Activated naive CD8-positive, alpha-beta T cell treated with anti-CD3 and anti-CD28 coated beads for 36 hours (primary cell): Measurements from ENCODE around the gene CCDC90B. TPM values are rescaled to one million over a fixed set of nuclear protein-coding genes. Genes with fewer than 3 reads are reported as not detected.
"Not testable (repeated sequence)": the region's sequence is repeated elsewhere in the genome, so short reads cannot be mapped to it uniquely, and the experiment has no call there.

Source experiments
- DNase-seq: peaks from one replicate; pipeline ENCODE4 v3.0.0; 2021
- H3K27ac Mint-ChIP-seq: one replicate; pipeline ENCODE4 v1.8.0; 2022; ENCODE audit warnings: mild to moderate bottlenecking, moderate library complexity, mixed read lengths
- H3K27me3 Mint-ChIP-seq: one replicate; pipeline ENCODE4 v1.8.0; 2022; ENCODE audit warnings: mild to moderate bottlenecking, mixed read lengths
- H3K36me3 Mint-ChIP-seq: one replicate; pipeline ENCODE4 v1.8.0; 2021; ENCODE audit warnings: mild to moderate bottlenecking, mixed read lengths
- H3K4me1 Mint-ChIP-seq: one replicate; pipeline ENCODE4 v1.8.0; 2021; ENCODE audit warnings: mixed read lengths
- H3K4me3 Mint-ChIP-seq: one replicate; pipeline ENCODE4 v1.8.0; 2022; ENCODE audit warnings: mild to moderate bottlenecking, moderate library complexity, mixed read lengths
- H3K9me3 Mint-ChIP-seq: one replicate; pipeline ENCODE4 v1.8.0; 2022; ENCODE audit warnings: mixed read lengths
- total RNA-seq, 2 experiments: library from RNA; stranded (reverse); gene quantifications; one replicate each; pipeline ENCODE4 v1.2.3, GENCODE V29; 2021

CCDC90B gene
- total RNA-seq, 2 experiments from 2014 or later, result 29.0 to 32.0 TPM

DNA sequence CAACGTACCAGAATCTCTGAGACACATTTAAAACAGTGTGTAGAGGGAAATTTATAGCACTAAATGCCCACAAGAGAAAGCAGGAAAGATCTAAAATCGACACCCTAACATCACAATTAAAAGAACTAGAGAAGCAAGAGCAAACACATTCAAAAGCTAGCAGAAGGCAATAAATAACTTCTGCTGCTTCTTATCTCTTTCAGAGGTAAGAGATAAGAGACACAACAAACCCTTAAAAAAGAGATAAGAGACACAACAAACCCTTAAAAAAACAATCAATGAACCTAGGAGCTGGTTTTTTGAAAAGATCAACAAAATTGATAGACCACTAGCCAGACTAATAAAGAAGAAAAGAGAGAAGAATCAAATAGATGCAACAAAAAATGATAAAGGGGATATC is 17.1 kb downstream of the CCDC90B start:
- not testable (repeated sequence) for H3K4me1 Mint-ChIP-seq, H3K27me3 Mint-ChIP-seq, H3K9me3 Mint-ChIP-seq, H3K4me3 Mint-ChIP-seq, H3K27ac Mint-ChIP-seq, DNase-seq
- peaks cover 52% of the 10 kb centered on the region for H3K36me3 Mint-ChIP-seq

DNA sequence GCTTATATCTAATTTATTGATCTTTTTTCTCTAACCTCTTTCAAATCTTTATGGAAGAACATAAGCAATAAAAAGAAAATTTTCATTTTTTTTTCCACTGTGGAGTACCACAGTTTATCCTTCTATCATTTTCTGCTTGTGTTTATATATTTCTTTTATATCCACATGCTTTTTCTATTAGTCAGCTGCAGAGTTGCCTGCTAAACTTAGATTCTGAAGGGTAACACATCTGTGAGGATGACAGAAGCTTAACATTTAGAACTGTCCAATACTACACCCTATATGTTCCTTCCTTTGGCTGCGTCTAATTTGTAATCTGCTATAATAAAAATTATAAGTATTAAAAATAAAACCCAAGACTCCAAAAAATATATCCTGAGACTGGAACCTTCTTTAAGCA is 20.8 kb downstream of the CCDC90B start:
- Mint-ChIP-seq H3K36me3 (peaks cover 32% of the 10 kb centered on the region), H3K9me3 (peaks cover 3% of the 10 kb centered on the region), H3K27me3 (no peaks in the 10 kb centered on the region), H3K27ac (no peak overlapping the region), H3K4me3 (no peak overlapping the region), H3K4me1 (peaks cover 3% of the 10 kb centered on the region)
- DNase-seq, result no peak

DNA sequence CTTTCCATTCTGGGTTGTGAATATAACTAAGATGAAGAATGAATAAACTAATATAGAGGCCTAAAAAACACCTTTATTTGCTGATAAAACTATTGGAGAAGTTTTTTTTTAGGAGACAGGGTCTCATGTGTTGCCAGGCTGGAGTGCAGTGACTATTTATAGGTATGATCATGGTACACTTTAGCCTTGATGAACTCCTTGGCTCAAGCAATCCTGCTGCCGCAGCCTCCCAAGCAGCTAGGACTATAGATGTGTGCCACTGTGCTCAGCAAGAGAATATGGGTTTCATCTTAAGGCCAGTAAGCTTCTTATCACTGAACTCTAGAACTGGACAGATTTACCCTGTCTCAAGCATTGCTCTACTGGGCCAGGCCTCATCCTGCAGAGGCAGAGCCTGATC is 26.6 kb downstream of the CCDC90B start:
- no peak overlapping the region for H3K4me3 Mint-ChIP-seq
- peaks cover 1% of the 10 kb centered on the region for H3K9me3 Mint-ChIP-seq
- H3K27ac Mint-ChIP-seq, result no peak overlapping the region

DNA sequence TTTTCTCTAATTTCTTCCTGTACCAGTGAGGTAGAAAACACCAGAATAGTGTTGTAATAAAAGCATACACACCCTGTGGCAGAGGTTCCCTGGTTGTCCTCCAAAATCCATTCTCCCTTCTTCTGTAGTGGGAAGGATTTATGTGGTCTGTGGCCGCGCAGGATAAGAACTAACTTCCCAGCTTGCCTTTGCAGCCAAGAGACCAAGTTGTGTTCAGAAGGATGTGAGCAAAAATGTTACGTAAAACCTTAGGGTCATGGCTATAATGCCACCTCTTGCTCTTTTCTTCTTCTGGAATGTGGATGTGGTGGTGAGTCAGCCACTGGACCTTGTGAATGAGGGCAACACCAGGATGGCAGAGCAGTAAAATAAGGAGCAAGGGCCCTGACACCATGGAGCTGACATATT is 28.4 kb downstream of the CCDC90B start:
- Mint-ChIP-seq H3K27me3 (no peaks in the 10 kb centered on the region), H3K36me3 (peaks cover 3% of the 10 kb centered on the region), H3K9me3 (no peaks in the 10 kb centered on the region), H3K27ac (no peak overlapping the region), H3K4me3 (no peak overlapping the region), H3K4me1 (no peaks in the 10 kb centered on the region)
- DNase-seq, result no peak

More for the DNA sequence above, 26.6 kb downstream of the CCDC90B start:
- H3K27me3 Mint-ChIP-seq, result no peaks in the 10 kb centered on the region
- H3K36me3 Mint-ChIP-seq, result peaks cover 6% of the 10 kb centered on the region
- DNase-seq, result no peak
- H3K4me1 Mint-ChIP-seq, result no peaks in the 10 kb centered on the region

GRCh38 chr11:83256602-83257340 is 29.4 kb downstream of the CCDC90B start:
- no peaks in the 10 kb centered on the region for H3K9me3 Mint-ChIP-seq
- DNase-seq, result no peak
- no peak overlapping the region for H3K4me3 Mint-ChIP-seq
- peak overlapping the region; percentile 30 for H3K27ac Mint-ChIP-seq
- no peaks in the 10 kb centered on the region for H3K27me3 Mint-ChIP-seq
- peaks cover 2% of the 10 kb centered on the region for H3K36me3 Mint-ChIP-seq
- H3K4me1 Mint-ChIP-seq, result no peaks in the 10 kb centered on the region

- Mint-ChIP-seq H3K36me3 (no peaks in the 10 kb centered on the region), H3K4me3 (no peak overlapping the region), H3K9me3 (no peaks in the 10 kb centered on the region), H3K27me3 (no peaks in the 10 kb centered on the region), H3K27ac (no peak overlapping the region), H3K4me1 (no peaks in the 10 kb centered on the region)
- no peak for DNase-seq
Measured at GRCh38 chr11:83255366-83255765, 30.8 kb downstream of the CCDC90B start.

GRCh38 chr11:83252941-83253340 is 33.2 kb downstream of the CCDC90B start:
- H3K27me3 Mint-ChIP-seq, result no peaks in the 10 kb centered on the region

DNA sequence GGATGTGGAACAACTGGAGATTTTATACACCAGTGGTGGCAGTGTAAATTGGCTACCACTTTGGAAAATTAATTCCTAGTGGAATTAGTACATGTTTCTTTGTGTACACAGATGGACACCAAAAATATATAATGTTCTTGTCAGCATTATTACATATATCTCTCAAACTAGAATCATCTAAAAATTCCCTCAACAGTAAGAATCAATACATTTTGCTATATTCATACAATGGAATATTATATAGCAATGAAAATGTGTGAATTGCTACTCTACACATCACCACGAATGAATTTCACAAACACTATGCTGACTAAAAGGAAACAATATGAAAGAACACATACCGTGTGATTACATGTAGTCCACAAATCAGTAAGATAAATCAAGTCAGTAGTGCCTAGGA is 33.9 kb downstream of the CCDC90B start:
- Mint-ChIP-seq H3K27me3 (no peaks in the 10 kb centered on the region), H3K4me1 (peaks cover 5% of the 10 kb centered on the region), H3K36me3 (no peaks in the 10 kb centered on the region), H3K9me3 (no peaks in the 10 kb centered on the region), H3K27ac (no peak overlapping the region), H3K4me3 (no peak overlapping the region)
- DNase-seq, result no peak

More at GRCh38 chr11:83252941-83253340, 33.2 kb downstream of the CCDC90B start:
- Mint-ChIP-seq H3K4me3 (no peak overlapping the region), H3K36me3 (no peaks in the 10 kb centered on the region), H3K4me1 (peaks cover 5% of the 10 kb centered on the region), H3K27ac (no peak overlapping the region), H3K9me3 (no peaks in the 10 kb centered on the region)
- DNase-seq, result no peak

- Mint-ChIP-seq H3K4me3 (no peak overlapping the region), H3K36me3 (peaks cover 2% of the 10 kb centered on the region), H3K27ac (no peak overlapping the region), H3K9me3 (no peaks in the 10 kb centered on the region), H3K4me1 (peaks cover 5% of the 10 kb centered on the region), H3K27me3 (no peaks in the 10 kb centered on the region)
- no peak for DNase-seq
Measured at GRCh38 chr11:83249972-83250593, 36.1 kb downstream of the CCDC90B start.

DNA sequence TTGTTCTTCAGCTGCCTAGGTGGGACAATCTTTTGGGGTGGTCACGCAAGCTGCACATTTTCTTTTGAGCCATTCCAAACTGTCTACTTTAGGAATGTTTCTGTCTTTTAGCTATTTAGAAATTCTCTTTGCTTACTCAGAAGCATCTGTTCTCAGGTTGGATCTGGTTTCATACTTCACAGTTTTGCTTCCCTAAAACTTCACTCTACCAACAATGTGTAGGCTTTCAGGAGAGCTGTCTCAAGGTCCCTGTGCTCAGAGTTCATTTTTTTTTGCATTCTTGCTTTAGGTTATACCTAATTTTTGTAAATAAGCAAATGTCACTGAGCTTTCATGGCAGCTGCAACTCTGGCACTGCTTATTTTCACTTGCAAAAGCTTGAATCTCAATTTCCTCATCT is 36.7 kb downstream of the CCDC90B start:
- Mint-ChIP-seq H3K4me3 (no peak overlapping the region), H3K36me3 (peaks cover 2% of the 10 kb centered on the region), H3K4me1 (peaks cover 5% of the 10 kb centered on the region), H3K9me3 (no peaks in the 10 kb centered on the region), H3K27me3 (no peaks in the 10 kb centered on the region), H3K27ac (no peak overlapping the region)
- no peak for DNase-seq

DNA sequence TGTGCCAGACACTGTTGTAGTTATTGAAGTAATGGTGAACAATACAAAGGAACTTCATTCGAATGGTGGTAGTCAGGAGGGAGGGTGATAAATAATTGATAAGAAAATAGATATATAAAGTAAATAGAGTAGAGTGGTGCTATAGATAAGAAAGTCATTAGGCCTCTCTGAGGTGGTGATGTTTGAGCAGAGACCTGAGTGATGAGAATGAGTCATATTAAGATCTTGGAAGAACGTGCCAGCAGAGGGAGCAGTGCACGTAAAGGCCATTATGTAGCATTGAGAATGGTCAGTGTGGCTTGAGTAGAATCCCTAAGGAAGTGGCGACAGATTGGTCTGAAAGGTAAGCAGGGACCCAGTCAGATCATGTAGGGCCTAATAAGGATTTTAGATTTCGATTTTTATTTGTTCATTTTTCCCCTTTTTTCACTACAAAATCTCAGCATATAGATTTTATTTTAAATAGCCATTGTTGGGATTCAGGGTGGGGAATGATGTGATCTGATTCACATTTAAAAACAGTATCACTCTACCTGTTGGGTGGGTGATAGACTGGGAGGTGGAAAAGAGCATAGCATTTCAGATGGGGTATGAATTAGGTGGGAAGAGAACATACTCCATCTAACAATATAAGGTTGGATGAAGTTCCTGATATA is 44.7 kb downstream of the CCDC90B start:
- Mint-ChIP-seq H3K27ac (no peak overlapping the region), H3K27me3 (no peaks in the 10 kb centered on the region), H3K4me3 (no peak overlapping the region), H3K4me1 (no peaks in the 10 kb centered on the region), H3K36me3 (peaks cover 2% of the 10 kb centered on the region), H3K9me3 (no peaks in the 10 kb centered on the region)
- no peak for DNase-seq

DNA sequence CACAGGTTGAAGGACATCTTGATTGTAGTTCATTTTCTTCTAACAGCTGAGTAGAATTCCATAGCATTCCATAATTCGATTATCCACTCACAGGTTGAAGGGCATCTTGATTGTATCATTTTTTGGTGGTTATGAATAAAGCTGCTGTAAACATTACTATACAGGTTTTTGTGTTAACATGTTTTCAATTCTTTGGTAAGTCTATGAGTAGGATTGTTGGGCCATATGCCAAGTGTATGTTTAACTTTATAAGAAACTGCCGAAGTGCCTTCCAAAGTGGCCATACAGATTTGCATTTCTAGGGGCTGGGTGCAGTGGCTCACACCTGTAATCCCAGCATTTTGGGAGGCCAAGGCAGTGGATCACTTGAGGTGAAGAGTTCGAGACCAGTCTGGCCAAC is 48.1 kb downstream of the CCDC90B start:
- H3K27me3 Mint-ChIP-seq, result no peaks in the 10 kb centered on the region
- no peak for DNase-seq
- H3K4me3 Mint-ChIP-seq, result no peak overlapping the region
- H3K36me3 Mint-ChIP-seq, result no peaks in the 10 kb centered on the region
- no peak overlapping the region for H3K27ac Mint-ChIP-seq
- H3K9me3 Mint-ChIP-seq, result peaks cover 2% of the 10 kb centered on the region
- no peaks in the 10 kb centered on the region for H3K4me1 Mint-ChIP-seq

GRCh38 chr11:83235825-83236224 is 50.3 kb downstream of the CCDC90B start:
- H3K4me3 Mint-ChIP-seq, result no peak overlapping the region
- peaks cover 2% of the 10 kb centered on the region for H3K9me3 Mint-ChIP-seq
- no peaks in the 10 kb centered on the region for H3K27me3 Mint-ChIP-seq
- H3K27ac Mint-ChIP-seq, result no peak overlapping the region
- DNase-seq, result no peak
- H3K4me1 Mint-ChIP-seq, result no peaks in the 10 kb centered on the region
- no peaks in the 10 kb centered on the region for H3K36me3 Mint-ChIP-seq

DNA sequence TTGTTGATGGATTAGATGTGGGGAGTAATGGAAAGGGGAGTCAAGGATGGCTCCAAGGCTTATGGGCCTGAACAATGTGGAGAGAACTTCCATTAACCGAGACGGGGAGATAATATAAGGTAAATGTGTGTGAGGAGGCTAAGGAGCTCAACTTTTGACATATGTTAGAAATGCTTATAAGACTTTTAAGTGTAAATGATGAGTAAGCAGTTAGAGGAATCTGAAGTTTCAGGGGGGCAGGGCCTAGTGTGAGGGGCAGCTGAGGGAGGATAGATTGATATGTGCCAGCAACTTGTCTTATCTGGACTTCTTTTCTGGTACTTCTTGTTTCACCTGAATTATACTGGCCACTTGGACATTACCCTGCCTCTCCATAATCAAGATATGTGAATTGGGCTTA is 62.7 kb downstream of the CCDC90B start:
- H3K27ac Mint-ChIP-seq, result no peak overlapping the region
- H3K9me3 Mint-ChIP-seq, result no peaks in the 10 kb centered on the region
- DNase-seq, result no peak
- H3K27me3 Mint-ChIP-seq, result no peaks in the 10 kb centered on the region
- no peaks in the 10 kb centered on the region for H3K4me1 Mint-ChIP-seq
- no peak overlapping the region for H3K4me3 Mint-ChIP-seq
- no peaks in the 10 kb centered on the region for H3K36me3 Mint-ChIP-seq

- Mint-ChIP-seq H3K4me3 (no peak overlapping the region), H3K27ac (no peak overlapping the region), H3K27me3 (no peaks in the 10 kb centered on the region), H3K9me3 (no peaks in the 10 kb centered on the region), H3K4me1 (no peaks in the 10 kb centered on the region), H3K36me3 (no peaks in the 10 kb centered on the region)
- no peak for DNase-seq
Measured at GRCh38 chr11:83222499-83222898, 63.7 kb downstream of the CCDC90B start.
